Subcutaneous abdominal adipose tissue (tissue), 5 donors: ENCODE data around the gene MAN2B1.

Experiments
- H3K27ac ChIP-seq: one replicate; pipeline ENCODE4 v1.7.0; 2013; ENCODE audit warnings: low read depth, mild to moderate bottlenecking, inconsistent platforms, low read length, moderate library complexity
- H3K27me3 ChIP-seq, 5 donors: one replicate each; pipeline ENCODE4 v1.7.0; 2013; ENCODE audit warnings: low read length in 5 of 5, inconsistent platforms in 1 of 5; ENCODE audit not compliant: control insufficient read depth in 5 of 5, insufficient read depth in 4 of 5
- H3K36me3 ChIP-seq, 5 donors: one replicate each; pipeline ENCODE4 v1.7.0; 2013; ENCODE audit warnings: low read length in 5 of 5; ENCODE audit not compliant: control insufficient read depth in 5 of 5, insufficient read depth in 5 of 5
- H3K4me1 ChIP-seq, 5 donors: one replicate each; pipeline ENCODE4 v1.7.0; 2013; ENCODE audit warnings: low read length in 5 of 5, mild to moderate bottlenecking in 3 of 5, moderate library complexity in 1 of 5; ENCODE audit not compliant: control insufficient read depth in 5 of 5, insufficient read depth in 5 of 5
- H3K4me3 ChIP-seq, 5 donors: one replicate each; pipeline ENCODE4 v1.7.0; 2013; ENCODE audit warnings: low read length in 5 of 5, low read depth in 1 of 5
- H3K9ac ChIP-seq, 5 donors: one replicate each; pipeline ENCODE4 v1.7.0; 2013; ENCODE audit warnings: low read length in 5 of 5, mild to moderate bottlenecking in 4 of 5, moderate library complexity in 3 of 5
- H3K9me3 ChIP-seq, 5 donors: one replicate each; pipeline ENCODE4 v1.7.0; 2013; ENCODE audit warnings: low read length in 5 of 5; ENCODE audit not compliant: control insufficient read depth in 5 of 5
- donor health status: healthy.
- donor health status: healthy.
- donor health status: healthy.
- donor health status: healthy.
- donor health status: healthy.

The MAN2B1 gene

DNA sequence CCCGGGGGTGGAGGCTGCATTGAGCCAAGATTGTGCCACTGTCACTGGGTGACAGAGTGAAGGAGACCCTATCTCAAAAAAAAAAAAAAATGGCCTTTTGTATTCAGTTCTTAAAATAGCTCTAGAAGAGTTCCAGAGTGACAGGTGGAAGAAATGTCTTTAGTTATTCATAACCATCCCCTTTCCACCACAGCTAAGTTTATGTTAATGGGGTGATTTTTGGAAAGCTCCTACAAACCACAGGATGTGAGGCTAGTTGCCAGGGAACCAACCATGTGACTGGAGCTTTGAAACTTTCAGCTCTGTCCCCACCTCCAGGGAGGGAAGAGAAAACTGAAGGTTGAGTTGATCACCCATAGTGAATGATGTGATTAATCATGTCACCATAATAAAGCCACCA is 62.8 kb downstream of the MAN2B1 start:
- no peaks in the 10 kb centered on the region for H3K4me1 ChIP-seq
- peaks cover 0 to 39% (median 15%) of the 10 kb centered on the region in 5 donors for H3K36me3 ChIP-seq
- no peak overlapping the region for H3K4me3 ChIP-seq
- no peaks in the 10 kb centered on the region for H3K27me3 ChIP-seq
- no peak overlapping the region for H3K27ac ChIP-seq
- H3K9me3 ChIP-seq, result no peaks in the 10 kb centered on the region
- no peak overlapping the region for H3K9ac ChIP-seq

DNA sequence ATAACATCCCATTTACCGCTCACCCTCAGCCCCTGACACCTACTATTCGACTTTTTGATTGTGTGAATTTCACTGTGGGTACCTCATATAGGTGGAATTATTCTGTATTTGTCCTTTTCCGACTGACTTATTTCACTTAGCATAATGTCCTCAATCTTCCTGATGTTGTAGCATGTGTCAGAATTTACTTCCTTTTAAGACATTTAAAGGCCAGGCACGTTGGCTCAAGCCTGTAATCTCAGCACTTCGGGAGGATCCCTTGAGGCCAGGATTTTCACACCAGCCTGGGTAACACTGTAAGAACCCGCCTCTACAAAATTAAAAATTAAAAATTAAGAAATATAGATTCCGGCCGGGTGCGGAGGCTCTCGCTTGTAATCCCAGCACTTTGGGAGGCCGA is 68.9 kb downstream of the MAN2B1 start:
- peaks cover 0 to 38% (median 10%) of the 10 kb centered on the region in 5 donors for H3K36me3 ChIP-seq
- no peak overlapping the region for H3K4me3 ChIP-seq
- no peak overlapping the region for H3K9ac ChIP-seq
- no peak overlapping the region for H3K27ac ChIP-seq
- no peaks in the 10 kb centered on the region for H3K9me3 ChIP-seq
- H3K27me3 ChIP-seq, result no peaks in the 10 kb centered on the region
- no peaks in the 10 kb centered on the region for H3K4me1 ChIP-seq

DNA sequence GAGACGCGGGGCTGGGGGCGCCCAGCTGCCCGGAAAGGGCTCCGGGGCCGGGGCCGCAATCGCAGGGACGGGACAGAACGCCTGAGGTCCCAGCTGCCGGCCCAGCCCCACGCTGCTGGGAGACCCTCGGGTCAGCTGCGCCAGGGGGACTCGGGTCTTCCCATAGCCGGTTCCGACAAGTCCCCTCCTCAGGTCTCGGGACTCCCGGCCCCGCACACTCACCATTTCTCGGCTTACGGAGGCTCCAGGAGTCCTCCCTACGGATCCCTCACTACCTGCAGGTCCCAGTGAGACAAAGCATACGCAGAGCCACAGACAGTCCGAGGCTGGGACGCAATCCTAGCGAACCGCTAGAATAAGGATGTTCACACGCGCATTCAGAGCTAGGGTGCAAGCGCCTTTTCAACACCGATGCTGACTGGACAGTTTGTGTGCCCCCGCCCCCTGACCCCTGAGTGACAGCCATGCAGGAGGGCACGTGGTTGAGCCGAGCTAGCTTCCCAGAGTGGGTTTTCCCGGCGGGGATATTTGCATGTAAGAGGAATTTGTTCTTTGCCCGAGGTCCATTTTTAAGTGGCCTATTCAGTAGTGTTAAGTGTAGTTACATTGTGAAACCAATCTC is 69.5 kb downstream of the MAN2B1 start:
- Histone ChIP-seq H3K4me3 (no peak overlapping the region), H3K36me3 (peaks cover 0 to 33% (median 10%) of the 10 kb centered on the region in 5 donors), H3K9me3 (no peaks in the 10 kb centered on the region), H3K27me3 (no peaks in the 10 kb centered on the region), H3K9ac (no peak overlapping the region), H3K27ac (no peak overlapping the region), H3K4me1 (no peaks in the 10 kb centered on the region)
